ENCODE results near the gene PRPF6.

PRPF6 gene

DNA sequence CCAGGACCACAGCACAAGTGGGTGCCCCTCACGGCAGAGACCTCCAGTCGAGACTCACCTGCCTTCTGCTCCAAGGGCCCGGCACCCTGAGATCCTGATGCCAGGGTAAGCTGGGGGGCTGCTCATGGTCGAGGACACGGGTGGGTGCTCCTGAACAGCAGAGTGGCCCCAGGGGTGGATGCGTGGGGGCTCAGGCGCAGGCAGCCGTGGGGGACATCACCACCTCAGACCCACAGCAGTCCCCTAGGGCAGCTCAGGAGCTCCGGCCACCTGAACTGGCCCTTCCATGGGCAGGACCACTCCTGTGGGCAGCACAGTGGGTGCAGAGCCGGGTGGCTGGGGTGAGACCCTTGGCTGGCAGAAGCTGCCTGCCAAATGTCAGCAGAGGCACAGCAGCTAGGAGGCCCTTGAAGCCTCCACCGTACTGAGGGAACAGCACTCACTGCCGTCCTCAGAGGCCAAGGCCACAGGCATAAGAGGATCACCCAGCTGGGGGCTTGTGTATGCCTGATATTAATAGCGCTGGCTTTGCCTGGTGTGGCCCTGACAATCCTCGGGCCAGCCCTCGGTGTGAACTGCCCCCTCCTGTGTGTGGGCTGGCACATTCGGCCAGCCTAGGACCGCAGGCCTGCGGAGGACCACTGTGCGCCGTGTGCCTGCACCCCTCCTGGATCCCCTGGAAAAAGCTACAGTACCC lies 30.1 kb upstream of the PRPF6 start:
- H3K36me3 ChIP-seq (ENCODE audit: control insufficient read depth, insufficient read depth, low read length): no peaks in the 10 kb centered on the region
- no peak for DNase-seq
- peaks cover 37% of the 10 kb centered on the region for H3K79me1 ChIP-seq (ENCODE audit: low read length)
- H3K18ac ChIP-seq (ENCODE audit: low read length): no peak overlapping the region
- no peak overlapping the region for H2AK5ac ChIP-seq (ENCODE audit: low read length)
- H3K79me2 ChIP-seq (ENCODE audit: control insufficient read depth, insufficient read depth, low read length): peaks cover 64% of the 10 kb centered on the region
- no peak overlapping the region for H3K9ac ChIP-seq (ENCODE audit: low read length)
- no peaks in the 10 kb centered on the region for H3K27me3 ChIP-seq (ENCODE audit: insufficient read depth, low read length, poor library complexity)
- no peak overlapping the region for H3K4me3 ChIP-seq (ENCODE audit: low read length)
- H2BK5ac ChIP-seq (ENCODE audit: low read length): no peak overlapping the region
- no peak overlapping the region for H3K27ac ChIP-seq (ENCODE audit: low read depth, low read length)
- WGBS (ENCODE audit: extremely low coverage, insufficient coverage, low lambda C conversion rate): no CpG with 5 or more reads among the region's 20 CpGs
- H3K4ac ChIP-seq (ENCODE audit: low read depth, low read length): no peak overlapping the region
- H4K8ac ChIP-seq (ENCODE audit: low read depth, low read length): no peak overlapping the region
- no peak overlapping the region for H2BK120ac ChIP-seq (ENCODE audit: low read depth, low read length)
- H2BK15ac ChIP-seq (replicated peaks; ENCODE audit: low read depth): no peak overlapping the region
- no peak overlapping the region for H3K56ac ChIP-seq (ENCODE audit: low read length)
- no peak overlapping the region for H4K5ac ChIP-seq (ENCODE audit: low read length)
- H3K4me2 ChIP-seq (ENCODE audit: low read length): no peak overlapping the region
- no peak overlapping the region for H3K23ac ChIP-seq (ENCODE audit: low read length)
- H3K4me1 ChIP-seq (ENCODE audit: control insufficient read depth, low read depth, low read length): peaks cover 4% of the 10 kb centered on the region

DNA sequence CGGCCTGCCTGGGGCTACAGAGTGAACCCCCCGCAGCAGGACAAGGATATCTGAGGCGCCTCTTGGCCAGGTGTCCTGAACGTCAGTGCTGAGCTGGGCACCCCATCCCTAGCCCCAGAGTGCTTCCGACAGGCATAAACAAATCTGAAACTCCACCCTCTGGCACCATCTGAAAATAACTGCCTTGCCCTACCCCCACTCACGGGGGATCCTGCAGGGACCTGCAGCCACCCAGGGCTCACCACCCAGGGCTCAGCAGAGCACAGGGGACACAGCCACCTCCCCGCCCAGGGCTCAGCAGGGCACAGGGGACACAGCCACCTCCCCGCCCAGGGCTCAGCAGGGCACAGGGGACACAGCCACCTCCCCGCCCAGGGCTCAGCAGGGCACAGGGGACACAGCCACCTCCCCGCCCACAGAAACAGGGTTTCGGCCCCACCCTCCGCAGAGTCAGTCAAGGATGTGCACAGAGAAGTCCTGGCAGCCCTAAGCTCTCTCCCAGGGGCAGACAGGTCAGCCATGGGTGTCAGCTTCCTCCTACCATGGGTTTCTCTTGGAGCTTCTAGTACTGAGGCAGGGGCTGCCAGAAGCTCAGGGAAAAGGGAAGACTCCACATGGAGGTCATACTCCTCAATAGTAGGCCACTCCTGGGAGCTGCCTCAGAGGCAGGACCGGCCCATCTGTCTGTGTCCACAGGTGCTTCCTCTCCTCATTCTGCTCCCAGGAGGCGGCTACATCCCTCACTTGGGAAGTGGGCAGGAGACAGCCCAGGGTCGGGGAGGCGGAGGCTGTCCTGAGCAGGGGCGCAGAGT lies 29.3 kb upstream of the PRPF6 start:
- no peak for DNase-seq
- peaks cover 4% of the 10 kb centered on the region for H3K4me1 ChIP-seq (ENCODE audit: control insufficient read depth, low read depth, low read length)
- no CpG with 5 or more reads among the region's 17 CpGs for WGBS (ENCODE audit: extremely low coverage, insufficient coverage, low lambda C conversion rate)

DNA sequence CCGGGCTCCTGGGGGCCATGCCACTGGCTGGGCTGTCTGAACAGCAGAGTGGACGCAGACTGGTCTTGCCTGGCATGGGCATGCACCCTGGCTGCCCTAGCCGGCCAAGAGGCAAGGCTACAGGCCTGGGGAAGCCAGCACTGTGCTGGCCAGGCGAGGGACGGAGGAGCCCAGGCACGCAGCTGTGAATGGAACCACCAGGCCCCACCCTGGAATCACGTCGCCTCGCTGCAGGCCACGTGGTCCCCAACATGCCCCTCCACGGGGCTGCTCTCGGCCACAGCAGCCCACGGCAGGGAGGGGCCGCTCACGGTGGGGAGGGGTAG lies 28.8 kb upstream of the PRPF6 start:
- WGBS (ENCODE audit: extremely low coverage, insufficient coverage, low lambda C conversion rate): no CpG with 5 or more reads among the region's 15 CpGs
- H3K27me3 ChIP-seq (ENCODE audit: insufficient read depth, low read length, poor library complexity): no peaks in the 10 kb centered on the region

More for the DNA sequence above, 29.3 kb upstream of the PRPF6 start:
- Histone ChIP-seq H3K36me3 (ENCODE audit: control insufficient read depth, insufficient read depth, low read length) (no peaks in the 10 kb centered on the region), H3K27ac (ENCODE audit: low read depth, low read length) (no peak overlapping the region), H3K4me3 (ENCODE audit: low read length) (no peak overlapping the region), H3K79me2 (ENCODE audit: control insufficient read depth, insufficient read depth, low read length) (peaks cover 65% of the 10 kb centered on the region), H3K27me3 (ENCODE audit: insufficient read depth, low read length, poor library complexity) (no peaks in the 10 kb centered on the region), H2AK5ac (ENCODE audit: low read length) (no peak overlapping the region), H3K4me2 (ENCODE audit: low read length) (no peak overlapping the region), H3K79me1 (ENCODE audit: low read length) (peaks cover 37% of the 10 kb centered on the region), H3K9ac (ENCODE audit: low read length) (no peak overlapping the region), H3K18ac (ENCODE audit: low read length) (no peak overlapping the region), H3K4ac (ENCODE audit: low read depth, low read length) (no peak overlapping the region), H4K5ac (ENCODE audit: low read length) (no peak overlapping the region), H2BK120ac (ENCODE audit: low read depth, low read length) (no peak overlapping the region), H4K8ac (ENCODE audit: low read depth, low read length) (no peak overlapping the region), H3K56ac (ENCODE audit: low read length) (no peak overlapping the region), H2BK5ac (ENCODE audit: low read length) (no peak overlapping the region), H3K23ac (ENCODE audit: low read length) (no peak overlapping the region), H2BK15ac (replicated peaks; ENCODE audit: low read depth) (no peak overlapping the region)

DNA sequence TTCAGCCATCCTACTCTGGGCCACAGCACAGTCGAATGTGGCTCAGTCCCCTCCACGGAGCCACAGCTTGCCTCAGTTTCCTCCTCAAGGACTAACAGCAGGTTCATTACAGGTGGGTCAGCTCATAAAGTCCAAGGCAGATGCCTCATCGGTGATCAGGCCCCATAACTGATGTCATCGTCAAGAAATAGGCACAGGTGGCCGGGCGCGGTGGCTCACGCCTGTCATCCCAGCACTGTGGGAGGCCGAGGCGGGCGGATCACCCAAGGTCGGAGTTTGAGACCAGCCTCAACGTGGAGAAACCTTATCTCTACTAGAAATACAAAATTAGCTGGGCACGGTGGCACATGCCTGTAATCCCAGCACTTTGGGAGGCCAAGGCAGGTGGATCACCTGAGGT lies 28.2 kb upstream of the PRPF6 start:
- H2AK5ac ChIP-seq (ENCODE audit: low read length): no peak overlapping the region
- peaks cover 30% of the 10 kb centered on the region for H3K79me1 ChIP-seq (ENCODE audit: low read length)
- no peak overlapping the region for H3K56ac ChIP-seq (ENCODE audit: low read length)
- no peak for DNase-seq
- no peaks in the 10 kb centered on the region for H3K36me3 ChIP-seq (ENCODE audit: control insufficient read depth, insufficient read depth, low read length)
- H3K79me2 ChIP-seq (ENCODE audit: control insufficient read depth, insufficient read depth, low read length): peaks cover 56% of the 10 kb centered on the region
- no peak overlapping the region for H3K4ac ChIP-seq (ENCODE audit: low read depth, low read length)
- no peak overlapping the region for H2BK5ac ChIP-seq (ENCODE audit: low read length)
- H3K4me3 ChIP-seq (ENCODE audit: low read length): no peak overlapping the region
- no peak overlapping the region for H3K18ac ChIP-seq (ENCODE audit: low read length)
- H3K27me3 ChIP-seq (ENCODE audit: insufficient read depth, low read length, poor library complexity): no peaks in the 10 kb centered on the region
- no peak overlapping the region for H3K9ac ChIP-seq (ENCODE audit: low read length)
- H2BK15ac ChIP-seq (replicated peaks; ENCODE audit: low read depth): no peak overlapping the region
- no peak overlapping the region for H2BK120ac ChIP-seq (ENCODE audit: low read depth, low read length)
- H3K4me2 ChIP-seq (ENCODE audit: low read length): no peak overlapping the region
- no peak overlapping the region for H4K8ac ChIP-seq (ENCODE audit: low read depth, low read length)
- no peak overlapping the region for H3K23ac ChIP-seq (ENCODE audit: low read length)
- H3K27ac ChIP-seq (ENCODE audit: low read depth, low read length): no peak overlapping the region
- H3K4me1 ChIP-seq (ENCODE audit: control insufficient read depth, low read depth, low read length): peaks cover 4% of the 10 kb centered on the region
- no peak overlapping the region for H4K5ac ChIP-seq (ENCODE audit: low read length)
- WGBS (ENCODE audit: extremely low coverage, insufficient coverage, low lambda C conversion rate): no CpG with 5 or more reads among the region's 14 CpGs

More for the DNA sequence above, 28.8 kb upstream of the PRPF6 start:
- Histone ChIP-seq H4K5ac (ENCODE audit: low read length) (no peak overlapping the region), H2BK120ac (ENCODE audit: low read depth, low read length) (no peak overlapping the region), H3K27ac (ENCODE audit: low read depth, low read length) (no peak overlapping the region), H3K4ac (ENCODE audit: low read depth, low read length) (no peak overlapping the region), H2BK15ac (replicated peaks; ENCODE audit: low read depth) (no peak overlapping the region), H3K56ac (ENCODE audit: low read length) (no peak overlapping the region), H3K4me1 (ENCODE audit: control insufficient read depth, low read depth, low read length) (peaks cover 4% of the 10 kb centered on the region), H3K79me1 (ENCODE audit: low read length) (peaks cover 34% of the 10 kb centered on the region), H2AK5ac (ENCODE audit: low read length) (no peak overlapping the region), H3K36me3 (ENCODE audit: control insufficient read depth, insufficient read depth, low read length) (no peaks in the 10 kb centered on the region), H4K8ac (ENCODE audit: low read depth, low read length) (no peak overlapping the region), H3K18ac (ENCODE audit: low read length) (no peak overlapping the region), H3K79me2 (ENCODE audit: control insufficient read depth, insufficient read depth, low read length) (peaks cover 62% of the 10 kb centered on the region), H3K9ac (ENCODE audit: low read length) (no peak overlapping the region), H3K4me2 (ENCODE audit: low read length) (no peak overlapping the region), H3K4me3 (ENCODE audit: low read length) (no peak overlapping the region), H3K23ac (ENCODE audit: low read length) (no peak overlapping the region), H2BK5ac (ENCODE audit: low read length) (no peak overlapping the region)
- no peak for DNase-seq

DNA sequence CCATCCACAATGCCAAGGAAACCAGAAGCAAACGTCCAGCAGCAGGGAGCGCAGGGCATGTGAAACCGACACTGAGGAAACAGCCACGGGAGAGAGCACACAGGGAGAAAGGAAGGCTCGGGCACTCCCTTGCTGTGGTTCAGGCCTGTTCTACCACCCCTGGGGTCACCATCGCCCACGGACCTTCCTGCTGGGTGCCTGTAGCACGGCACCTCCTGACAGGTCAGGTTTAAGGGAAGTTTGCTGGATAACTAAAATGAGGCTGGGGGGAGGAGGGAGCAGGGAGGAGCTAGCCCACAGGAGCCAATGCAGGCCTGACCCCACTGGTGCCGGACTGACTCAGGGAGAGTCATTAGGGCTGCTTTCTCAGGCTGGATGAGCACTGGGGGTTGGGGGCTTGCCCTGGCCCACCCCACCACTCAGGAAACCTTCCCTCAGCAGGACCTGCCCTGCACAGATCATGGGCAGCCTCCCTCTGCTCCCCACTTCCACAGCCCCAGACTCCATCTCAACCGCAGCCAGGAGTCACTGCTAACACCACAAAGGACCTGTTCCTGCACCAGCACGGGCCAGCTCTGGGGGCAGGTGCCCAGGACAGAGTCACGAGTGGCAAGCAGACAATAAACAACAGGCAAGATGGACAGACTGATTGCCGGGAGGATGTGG lies 27.0 kb upstream of the PRPF6 start:
- no peak overlapping the region for H4K5ac ChIP-seq (ENCODE audit: low read length)
- H3K79me2 ChIP-seq (ENCODE audit: control insufficient read depth, insufficient read depth, low read length): peaks cover 49% of the 10 kb centered on the region
- no peak overlapping the region for H2BK15ac ChIP-seq (replicated peaks; ENCODE audit: low read depth)
- peaks cover 24% of the 10 kb centered on the region for H3K79me1 ChIP-seq (ENCODE audit: low read length)
- no peak overlapping the region for H3K18ac ChIP-seq (ENCODE audit: low read length)
- peaks cover 1% of the 10 kb centered on the region for H3K4me1 ChIP-seq (ENCODE audit: control insufficient read depth, low read depth, low read length)
- H3K4me2 ChIP-seq (ENCODE audit: low read length): no peak overlapping the region
- H3K27me3 ChIP-seq (ENCODE audit: insufficient read depth, low read length, poor library complexity): no peaks in the 10 kb centered on the region
- WGBS (ENCODE audit: extremely low coverage, insufficient coverage, low lambda C conversion rate): no CpG with 5 or more reads among the region's 13 CpGs
- H3K56ac ChIP-seq (ENCODE audit: low read length): peak overlapping the region; percentile 37
- H3K36me3 ChIP-seq (ENCODE audit: control insufficient read depth, insufficient read depth, low read length): no peaks in the 10 kb centered on the region
- H2BK120ac ChIP-seq (ENCODE audit: low read depth, low read length): no peak overlapping the region
- no peak overlapping the region for H2AK5ac ChIP-seq (ENCODE audit: low read length)
- no peak overlapping the region for H3K4ac ChIP-seq (ENCODE audit: low read depth, low read length)
- H4K8ac ChIP-seq (ENCODE audit: low read depth, low read length): no peak overlapping the region
- no peak for DNase-seq
- H3K23ac ChIP-seq (ENCODE audit: low read length): no peak overlapping the region
- no peak overlapping the region for H2BK5ac ChIP-seq (ENCODE audit: low read length)
- H3K4me3 ChIP-seq (ENCODE audit: low read length): no peak overlapping the region
- H3K27ac ChIP-seq (ENCODE audit: low read depth, low read length): no peak overlapping the region
- H3K9ac ChIP-seq (ENCODE audit: low read length): no peak overlapping the region

Data from mesendoderm (in vitro differentiated cells).